ENCODE measurements around the gene PDZD7.

DNA sequence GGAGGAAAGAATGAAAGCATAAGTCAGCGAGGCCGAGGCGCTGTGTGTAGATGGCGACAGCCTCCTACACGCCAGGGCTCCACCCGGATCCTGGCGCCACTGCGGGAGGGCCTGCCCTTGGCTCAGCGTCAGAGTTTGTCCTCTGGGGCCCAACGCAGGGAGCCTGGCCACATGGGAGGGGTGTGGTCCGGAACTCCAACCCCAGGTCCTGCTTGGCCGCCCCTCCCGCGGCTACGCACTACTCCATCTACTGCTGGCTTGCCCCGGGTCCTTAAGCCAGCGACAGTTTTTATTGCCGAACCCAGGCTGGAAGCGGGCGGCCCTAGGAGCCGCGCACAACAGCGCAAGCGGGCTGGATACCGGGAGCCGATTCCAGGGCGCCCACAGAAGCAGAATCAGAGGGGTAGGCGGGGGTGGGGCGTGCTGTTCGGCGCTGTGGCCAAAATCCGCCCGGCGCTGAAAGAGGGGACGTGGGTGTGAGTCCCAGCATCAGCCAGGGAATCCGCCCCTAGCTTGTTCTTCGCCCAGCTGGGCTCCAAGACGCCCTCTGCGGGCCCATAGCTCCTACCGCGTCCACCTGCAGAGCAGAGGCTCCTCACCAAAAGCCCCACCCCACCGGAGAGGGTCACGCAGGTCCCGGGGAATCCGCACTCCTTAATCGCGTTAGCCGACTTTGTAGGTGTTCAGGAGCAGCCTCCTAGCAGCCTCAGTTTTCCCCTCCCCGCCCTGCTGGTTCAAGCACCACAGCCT is 35.4 kb upstream of the PDZD7 start:
- TF ChIP-seq CTCF (IDR thresholded peaks at IDR 0.05) (peak; percentile 47), GABPA (IDR thresholded peaks at IDR 0.05; ENCODE audit: low read depth) (no peak), EP300 (IDR thresholded peaks at IDR 0.05; ENCODE audit: borderline replicate concordance in 1 of 2, low read depth in 1 of 2, low read length in 1 of 2) (no peak), NRF1 (IDR thresholded peaks at IDR 0.05; ENCODE audit: low read depth, low read length) (no peak), RAD21 (IDR thresholded peaks at IDR 0.05; ENCODE audit: low read length) (peak; percentile 24; the same call in 1 of the 2 replicates)
